Spinal cord (tissue), 10 donors: ENCODE data around the gene POTEB2. TPM values are rescaled to one million over a fixed set of nuclear protein-coding genes. Genes with fewer than 3 reads are reported as not detected.
"Not testable (repeated sequence)": the region's sequence is repeated elsewhere in the genome, so short reads cannot be mapped to it uniquely, and the experiment has no call there.

Experiments
- DNase-seq, 6 donors: peaks; one replicate each; pipeline versions ENCODE4 v3.0.0 to v3.0.0-alpha.2; 2013 to 2015; ENCODE audit warnings: low spot score in 6 of 6, low read depth in 4 of 6
- H3K27ac ChIP-seq: one replicate; pipeline ENCODE4 v1.5.1; 2013; ENCODE audit warnings: low read depth, low read length, control low read depth
- H3K27me3 ChIP-seq: one replicate; pipeline ENCODE4 v1.6.1; 2013; ENCODE audit warnings: low read length; ENCODE audit not compliant: control insufficient read depth, insufficient read depth
- H3K36me3 ChIP-seq: one replicate; pipeline ENCODE4 v1.6.1; 2013; ENCODE audit warnings: low read length; ENCODE audit not compliant: control insufficient read depth, insufficient read depth
- H3K4me1 ChIP-seq: one replicate; pipeline ENCODE4 v1.6.1; 2013; ENCODE audit warnings: low read length; ENCODE audit not compliant: control insufficient read depth, insufficient read depth
- H3K4me3 ChIP-seq: one replicate; pipeline ENCODE4 v1.5.1; 2013; ENCODE audit warnings: low read depth, low read length, control low read depth
- H3K9me3 ChIP-seq: one replicate; pipeline ENCODE4 v1.6.1; 2013; ENCODE audit warnings: low read length; ENCODE audit not compliant: control insufficient read depth, insufficient read depth
- WGBS: methylation state at CpG from one replicate; pipeline ENCODE4 v1.1.5; 2013; ENCODE audit warnings: missing lambda C conversion rate; ENCODE audit not compliant: insufficient coverage; 5-methylcytosine and 5-hydroxymethylcytosine counted together
- long read RNA-seq, 4 donors: transcript quantifications; one replicate each; lab custom pipeline, GENCODE V29; 2026
- polyA plus RNA-seq, 2 donors: library from polyadenylated mRNA; unstranded; fragments of 120-200 nt; gene quantifications; one replicate each; pipeline ENCODE4 v1.2.1, GENCODE V29; 2013; ENCODE audit not compliant: insufficient read length in 2 of 2
- small RNA-seq: library from RNA; depleted of rRNA; stranded (forward); fragments of <200 nt; gene quantifications from one replicate; pipeline ENCODE3, GENCODE V24; 2014; ENCODE audit warnings: low replicate concordance
- total RNA-seq, 2 donors: library from RNA; depleted of rRNA in 1 of 2; stranded (reverse); fragments of 120-200 nt in 1 of 2; fragments of >200 nt in 1 of 2; gene quantifications; one replicate each; pipeline versions ENCODE4 v1.2.3 to v1.2.4, GENCODE V29; 2013 to 2014
- donor health status: healthy.

Gene POTEB2
- total RNA-seq: not detected
- not detected for polyA plus RNA-seq
- long read RNA-seq, donor 1: 0 reads
- long read RNA-seq, donor 2: 0 reads
- long read RNA-seq, donor 3: 0 reads
- long read RNA-seq, donor 4: 0 reads

GRCh38 chr15:20866214-20866613 is at the start of gene POTEB2:
TSS of gene POTEB2 (minus strand) at chr15:20866314. CDS start at chr15:20866281, 33 bp downstream.
- not testable (repeated sequence) for H3K4me3 ChIP-seq, H3K9me3 ChIP-seq, H3K36me3 ChIP-seq, H3K4me1 ChIP-seq, DNase-seq, H3K27ac ChIP-seq, H3K27me3 ChIP-seq
- no CpG with 5 or more reads among the region's 9 CpGs for WGBS

GRCh38 chr15:20879916-20880315 is 13.8 kb upstream of the POTEB2 start:
- DNase-seq, H3K27ac ChIP-seq, H3K4me3 ChIP-seq, H3K27me3 ChIP-seq, H3K36me3 ChIP-seq, H3K9me3 ChIP-seq, H3K4me1 ChIP-seq: not testable (repeated sequence)
- no CpG with 5 or more reads among the region's 5 CpGs for WGBS

- not testable (repeated sequence) for H3K27me3 ChIP-seq, H3K9me3 ChIP-seq, DNase-seq, H3K4me3 ChIP-seq, H3K27ac ChIP-seq, H3K36me3 ChIP-seq, H3K4me1 ChIP-seq
- WGBS: no CpG with 5 or more reads among the region's 48 CpGs
These were observed 12.3 kb upstream of the POTEB2 start for GRCh38 chr15:20878464-20878863.

GRCh38 chr15:20877819-20878218 is 11.7 kb upstream of the POTEB2 start:
- not testable (repeated sequence) for H3K4me3 ChIP-seq, DNase-seq, H3K27me3 ChIP-seq, H3K4me1 ChIP-seq, H3K36me3 ChIP-seq, H3K9me3 ChIP-seq, H3K27ac ChIP-seq
- no CpG with 5 or more reads among the region's 37 CpGs for WGBS

Small RNA genes within 50 kb of the gene (small RNA-seq; reads per million reads assigned to genes)
- not detected for gene AC012414.2
- not detected for gene MIR3118-2
- gene RNU6-749P: not detected
- gene ZNF519P2: not detected
